Caco-2 (cell line): Measurements from ENCODE around the gene ING1. TPM values are rescaled to one million over a fixed set of nuclear protein-coding genes. Genes with fewer than 3 reads are reported as not detected.
"Not testable (repeated sequence)": the region's sequence is repeated elsewhere in the genome, so short reads cannot be mapped to it uniquely, and the experiment has no call there.

ENCODE experiments used
- BruUV-seq: library from RNA; stranded (reverse); fragments of 400-500 nt; replicated peaks from 2 replicates; lab custom pipeline; 2021; lab: Mats Ljungman, UMichigan
- CTCF ChIA-PET: fragments of 300-600 bp; sonication (Branson Sonifier 250); formaldehyde crosslinking; loops from one replicate; lab custom pipeline; 2022; ENCODE audit warnings: antibody characterized with exemption; lab: Charles Lee
- POLR2A ChIA-PET: fragments of 300-600 bp; sonication (Branson Sonifier 250); formaldehyde crosslinking; loops from one replicate; lab custom pipeline; 2022; ENCODE audit warnings: antibody characterized with exemption; lab: Charles Lee
- DNase-seq, 2 experiments: peaks; one replicate each; pipeline versions ENCODE4 v3.0.0 to v3.0.0-alpha.2; 2020 to 2022
- H3K27me3 ChIP-seq: replicated peaks from 2 replicates; pipeline ENCODE4 v1.6.0; 2011; ENCODE audit warnings: low read length; ENCODE audit not compliant: control insufficient read depth, insufficient read depth
- H3K36me3 ChIP-seq: 2 replicates; pipeline ENCODE4 v1.5.1; 2011; ENCODE audit warnings: low read length; ENCODE audit not compliant: control insufficient read depth, insufficient read depth
- H3K4me1 ChIP-seq: fragments of 250-450 bp; sonication (Bioruptor Pico); 2 replicates; pipeline ENCODE4 v1.5.1; 2020; ENCODE audit warnings: mild to moderate bottlenecking
- H3K4me3 ChIP-seq: 2 replicates; pipeline ENCODE4 v1.5.1; 2011; ENCODE audit warnings: low read depth, mild to moderate bottlenecking, control low read depth, low read length
- H3K9me3 ChIP-seq: fragments of 250-450 bp; sonication (Bioruptor Pico); 2 replicates; pipeline ENCODE4 v1.5.1; 2020; ENCODE audit warnings: mild to moderate bottlenecking, moderate library complexity
- H3K27ac Mint-ChIP-seq: one replicate; pipeline ENCODE4 v1.8.0; 2022; ENCODE audit warnings: mixed read lengths; ENCODE audit not compliant: unreplicated experiment
- H3K27me3 Mint-ChIP-seq: one replicate; pipeline ENCODE4 v1.8.0; 2022; ENCODE audit warnings: mixed read lengths; ENCODE audit not compliant: insufficient read depth, unreplicated experiment
- H3K36me3 Mint-ChIP-seq: one replicate; pipeline ENCODE4 v1.8.0; 2022; ENCODE audit warnings: mild to moderate bottlenecking, mixed read lengths; ENCODE audit not compliant: insufficient read depth, unreplicated experiment
- H3K4me1 Mint-ChIP-seq: one replicate; pipeline ENCODE4 v1.8.0; 2022; ENCODE audit warnings: low read depth, mixed read lengths; ENCODE audit not compliant: unreplicated experiment
- H3K4me3 Mint-ChIP-seq: one replicate; pipeline ENCODE4 v1.8.0; 2022; ENCODE audit warnings: mild to moderate bottlenecking, moderate library complexity, mixed read lengths; ENCODE audit not compliant: unreplicated experiment
- H3K9me3 Mint-ChIP-seq: one replicate; pipeline ENCODE4 v1.8.0; 2022; ENCODE audit warnings: mixed read lengths; ENCODE audit not compliant: unreplicated experiment
- CTCF ChIP-seq, 2 experiments: fragments of 200-600 bp in 1 of 2; IDR thresholded peaks; 1 replicate in 1 of 2; 2 replicates in 1 of 2; pipeline versions ENCODE4 v1.5.1 to v1.8.0; 2011 to 2022; ENCODE audit warnings: antibody characterized with exemption in 1 of 2, control low read depth in 1 of 2, inconsistent platforms in 1 of 2, low read depth in 1 of 2, low read length in 1 of 2, mild to moderate bottlenecking in 1 of 2, moderate library complexity in 1 of 2; ENCODE audit not compliant: insufficient read depth in 1 of 2, severe bottlenecking in 1 of 2, unreplicated experiment in 1 of 2
- intact Hi-C: fragments of 100-400 bp; cut with micrococcal nuclease; formaldehyde crosslinking; loops from one replicate; pipeline ENCODE4 v1.10.0; 2022; ENCODE audit not compliant: unreplicated experiment
- total RNA-seq: library from RNA; stranded (reverse); gene quantifications from 2 replicates; pipeline ENCODE4 v1.2.3, GENCODE V29; 2022

ING1 gene
- total RNA-seq, 1 experiment from 2014 or later = 17.9 TPM

GRCh38 chr13:110665491-110666254, 47.8 kb upstream of the ING1 start:
- Mint-ChIP-seq H3K27ac (no peak overlapping the region), H3K36me3 (peaks cover 64% of the 10 kb centered on the region), H3K9me3 (no peaks in the 10 kb centered on the region), H3K4me1 (no peaks in the 10 kb centered on the region), H3K27me3 (no peaks in the 10 kb centered on the region), H3K4me3 (no peak overlapping the region)
- Histone ChIP-seq H3K36me3 (peaks cover 5% of the 10 kb centered on the region), H3K9me3 (no peaks in the 10 kb centered on the region), H3K4me1 (no peaks in the 10 kb centered on the region), H3K4me3 (no peak overlapping the region), H3K27me3 (no peaks in the 10 kb centered on the region)
- BruUV-seq = no TSS peak
- intact Hi-C loops = no loop called here
- POLR2A ChIA-PET = no interaction called here
- no peak for TF ChIP-seq CTCF (IDR thresholded peaks at IDR 0.05; ENCODE audit: insufficient read depth in 1 of 2, low read depth in 1 of 2, low read length in 1 of 2, severe bottlenecking in 1 of 2, unreplicated experiment in 1 of 2)
- CTCF ChIA-PET = no interaction called here
- DNase-seq = no peak

GRCh38 chr13:110666255-110666533, 47.3 kb upstream of the ING1 start:
- no peak overlapping the region for H3K27ac Mint-ChIP-seq
- no peaks in the 10 kb centered on the region for H3K4me1 ChIP-seq
- TF ChIP-seq CTCF (IDR thresholded peaks at IDR 0.05; ENCODE audit: insufficient read depth in 1 of 2, low read depth in 1 of 2, low read length in 1 of 2, severe bottlenecking in 1 of 2, unreplicated experiment in 1 of 2) = no peak
- H3K4me3 Mint-ChIP-seq = no peak overlapping the region
- peaks cover 5% of the 10 kb centered on the region for H3K36me3 ChIP-seq
- no peak overlapping the region for H3K4me3 ChIP-seq
- no peaks in the 10 kb centered on the region for H3K9me3 ChIP-seq
- DNase-seq = no peak
- ChIA-PET POLR2A (no interaction called here), CTCF (no interaction called here)
- H3K9me3 Mint-ChIP-seq = no peaks in the 10 kb centered on the region
- no peaks in the 10 kb centered on the region for H3K27me3 ChIP-seq
- H3K36me3 Mint-ChIP-seq = peaks cover 60% of the 10 kb centered on the region
- no peaks in the 10 kb centered on the region for H3K4me1 Mint-ChIP-seq
- H3K27me3 Mint-ChIP-seq = no peaks in the 10 kb centered on the region
- no TSS peak for BruUV-seq
- intact Hi-C loops = no loop called here

- H3K27ac Mint-ChIP-seq = no peak overlapping the region
- no peak for TF ChIP-seq CTCF (IDR thresholded peaks at IDR 0.05; ENCODE audit: insufficient read depth in 1 of 2, low read depth in 1 of 2, low read length in 1 of 2, severe bottlenecking in 1 of 2, unreplicated experiment in 1 of 2)
- H3K27me3 ChIP-seq = no peaks in the 10 kb centered on the region
- peaks cover 47% of the 10 kb centered on the region for H3K36me3 Mint-ChIP-seq
- BruUV-seq = no TSS peak
- H3K4me3 Mint-ChIP-seq = no peak overlapping the region
- H3K27me3 Mint-ChIP-seq = no peaks in the 10 kb centered on the region
- H3K4me1 ChIP-seq = no peaks in the 10 kb centered on the region
- ChIA-PET CTCF (interaction anchor here (0.6 kb wide), 2 partner anchors 17 to 21 kb away, joined by 3 read pairs; no protein-coding TSS in a partner anchor), POLR2A (no interaction called here)
- H3K9me3 Mint-ChIP-seq = no peaks in the 10 kb centered on the region
- no peak overlapping the region for H3K4me3 ChIP-seq
- peaks cover 4% of the 10 kb centered on the region for H3K36me3 ChIP-seq
- intact Hi-C loops = no loop called here
- no peaks in the 10 kb centered on the region for H3K9me3 ChIP-seq
- no peaks in the 10 kb centered on the region for H3K4me1 Mint-ChIP-seq
- DNase-seq = no peak
Observed at GRCh38 chr13:110669036-110669435, 44.5 kb upstream of the ING1 start.

GRCh38 chr13:110669814-110670213, 43.7 kb upstream of the ING1 start:
- CTCF ChIA-PET, H3K27me3 Mint-ChIP-seq, BruUV-seq, POLR2A ChIA-PET, H3K4me1 ChIP-seq, H3K27me3 ChIP-seq, intact Hi-C loops, H3K9me3 Mint-ChIP-seq, H3K27ac Mint-ChIP-seq, H3K4me1 Mint-ChIP-seq, H3K4me3 ChIP-seq, H3K9me3 ChIP-seq, DNase-seq, H3K36me3 ChIP-seq, H3K4me3 Mint-ChIP-seq: not testable (repeated sequence)
- H3K36me3 Mint-ChIP-seq = peaks cover 52% of the 10 kb centered on the region
